Activated CD4-positive, alpha-beta T cell treated with anti-CD3 and anti-CD28 coated beads for 48 hours (primary cell): ENCODE measurements around the gene MPZL1.

Source experiments
- DNase-seq: peaks from one replicate; pipeline ENCODE4 v3.0.0-alpha.2; 2020

Gene MPZL1

GRCh38 chr1:167695756-167696561 lies 25.8 kb upstream of the MPZL1 start:
- no peak for DNase-seq

GRCh38 chr1:167697667-167698141 lies 24.1 kb upstream of the MPZL1 start:
- DNase-seq = no peak

- DNase-seq = no peak
These were observed 23.5 kb upstream of the MPZL1 start for GRCh38 chr1:167698313-167698712.

GRCh38 chr1:167701510-167701909 lies 20.3 kb upstream of the MPZL1 start:
- DNase-seq = no peak

GRCh38 chr1:167703557-167703956 lies 18.2 kb upstream of the MPZL1 start:
- no peak for DNase-seq

GRCh38 chr1:167704715-167705114 lies 17.1 kb upstream of the MPZL1 start:
- DNase-seq = no peak

- no peak for DNase-seq
These were observed 16.5 kb upstream of the MPZL1 start for GRCh38 chr1:167705250-167705649.

GRCh38 chr1:167706363-167706762 lies 15.4 kb upstream of the MPZL1 start:
- DNase-seq = no peak

GRCh38 chr1:167706931-167707877 lies 14.6 kb upstream of the MPZL1 start:
- no peak for DNase-seq

- DNase-seq = no peak
These were observed 13.8 kb upstream of the MPZL1 start for GRCh38 chr1:167707942-167708341.

GRCh38 chr1:167708940-167709389 lies 12.8 kb upstream of the MPZL1 start:
- DNase-seq = no peak

GRCh38 chr1:167710836-167711235 lies 10.9 kb upstream of the MPZL1 start:
- DNase-seq = no peak

- DNase-seq = no peak
These were observed 10.0 kb upstream of the MPZL1 start for GRCh38 chr1:167711797-167712196.

- DNase-seq = peak; percentile 25
These were observed 8.3 kb upstream of the MPZL1 start for GRCh38 chr1:167713330-167714081.

GRCh38 chr1:167714098-167714438 lies 7.7 kb upstream of the MPZL1 start:
- peak; percentile 86 for DNase-seq

- peak; percentile 94 for DNase-seq
These were observed 7.2 kb upstream of the MPZL1 start for GRCh38 chr1:167714439-167715156.

GRCh38 chr1:167715157-167715999 lies 6.4 kb upstream of the MPZL1 start:
- peak; percentile 93 for DNase-seq

- DNase-seq = no peak
These were observed 5.8 kb upstream of the MPZL1 start for GRCh38 chr1:167716000-167716271.

- no peak for DNase-seq
These were observed 4.4 kb upstream of the MPZL1 start for GRCh38 chr1:167717351-167717750.

GRCh38 chr1:167718914-167719691 lies 2.7 kb upstream of the MPZL1 start:
- no peak for DNase-seq
